OCI-LY3 (cell line): ENCODE measurements around the gene DNAJC17.

ENCODE experiments used
- H2AFZ ChIP-seq: fragments of 200-600, 300-600 bp; shearing (Covaris generic); 2 replicates; pipeline ENCODE4 v1.6.0; 2014; ENCODE audit warnings: antibody characterized with exemption, low read depth, low read length
- H3K27ac ChIP-seq: fragments of 200-600, 300-600 bp; sonication (generic); 2 replicates; pipeline ENCODE4 v1.5.1; 2014; ENCODE audit warnings: mild to moderate bottlenecking, low read length, moderate library complexity, mixed read lengths
- H3K27me3 ChIP-seq: fragments of 200-600, 300-600 bp; sonication (generic); 2 replicates; pipeline ENCODE4 v1.6.1; 2014; ENCODE audit warnings: low read depth, low read length, mixed read lengths
- H3K36me3 ChIP-seq: fragments of 200-600, 300-600 bp; sonication (generic); replicated peaks from 2 replicates; pipeline ENCODE3; 2014; ENCODE audit warnings: low read depth, low read length, mixed read lengths
- H3K4me1 ChIP-seq: fragments of 300-600, 200-600 bp; sonication (generic); 2 replicates; pipeline ENCODE4 v1.6.1; 2014; ENCODE audit warnings: low read length, mixed read lengths
- H3K4me2 ChIP-seq: fragments of 200-600, 300-600 bp; sonication (generic); 2 replicates; pipeline ENCODE4 v1.6.1; 2014; ENCODE audit warnings: low read length, mixed read lengths
- H3K4me3 ChIP-seq: fragments of 300-600, 200-600 bp; sonication (generic); 2 replicates; pipeline ENCODE4 v1.5.1; 2014; ENCODE audit warnings: antibody characterized with exemption, mild to moderate bottlenecking, low read length, moderate library complexity
- H3K79me2 ChIP-seq: fragments of 300-600, 200-600 bp; shearing (Covaris generic); 2 replicates; pipeline ENCODE4 v1.6.1; 2014; ENCODE audit warnings: mild to moderate bottlenecking, low read length, mixed read lengths
- H3K9ac ChIP-seq: fragments of 300-600, 200-600 bp; shearing (Covaris generic); 2 replicates; pipeline ENCODE4 v1.6.0; 2014; ENCODE audit warnings: mild to moderate bottlenecking, low read length, moderate library complexity
- H3K9me3 ChIP-seq: fragments of 200-600, 300-600 bp; shearing (Covaris generic); 2 replicates; pipeline ENCODE4 v1.6.1; 2014; ENCODE audit warnings: low read length, mixed read lengths; ENCODE audit not compliant: insufficient read depth
- H4K20me1 ChIP-seq: fragments of 200-600, 300-600 bp; sonication (generic); 2 replicates; pipeline ENCODE4 v1.6.1; 2016; ENCODE audit warnings: low read length, mixed read lengths; ENCODE audit not compliant: insufficient read depth
- CTCF ChIP-seq: fragments of 200-600, 300-600 bp; sonication (generic); IDR thresholded peaks from 2 replicates; pipeline ENCODE4 v1.5.1; 2014; ENCODE audit warnings: antibody characterized with exemption, low read length, low read depth
- EZH2phosphoT487 ChIP-seq: fragments of 200-600 bp; shearing (Covaris generic); IDR thresholded peaks from 2 replicates; pipeline ENCODE4 v1.6.1; 2018; ENCODE audit warnings: antibody characterized with exemption, mixed run types, low read depth

DNAJC17 gene

DNA sequence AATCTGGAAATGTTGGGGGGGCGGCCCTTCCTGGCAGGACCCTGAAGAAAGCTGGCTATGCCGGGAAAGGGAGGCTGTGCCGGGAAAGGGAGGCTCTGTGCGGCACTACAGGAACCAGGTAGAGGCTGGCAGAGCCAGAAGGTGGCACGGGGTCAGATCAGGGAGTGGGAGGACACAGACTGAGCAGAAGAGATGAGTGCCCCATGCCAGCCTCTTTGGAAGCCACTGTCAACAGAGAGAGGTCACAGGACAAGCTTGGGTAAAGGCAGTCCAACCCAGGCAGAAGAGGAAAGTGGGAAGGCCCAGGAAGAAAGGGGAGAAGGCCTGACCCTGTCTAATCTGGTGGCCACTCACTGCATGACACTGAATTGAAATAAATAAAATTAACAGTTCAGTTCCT lies 36.0 kb downstream of the DNAJC17 start:
- Histone ChIP-seq H4K20me1 (no peaks in the 10 kb centered on the region), H3K27me3 (no peaks in the 10 kb centered on the region), H3K9me3 (no peaks in the 10 kb centered on the region), H3K9ac (no peak overlapping the region), H3K4me3 (no peak overlapping the region), H3K27ac (no peak overlapping the region), H2AFZ (no peak overlapping the region), H3K79me2 (no peaks in the 10 kb centered on the region), H3K4me2 (no peak overlapping the region), H3K36me3 (peaks cover 14% of the 10 kb centered on the region), H3K4me1 (peaks cover 41% of the 10 kb centered on the region)
- TF ChIP-seq EZH2phosphoT487 (no peak), CTCF (no peak)

- Histone ChIP-seq H3K4me2 (peak overlapping the region; percentile 88), H2AFZ (no peak overlapping the region), H3K27ac (peak overlapping the region; percentile 79), H3K79me2 (no peaks in the 10 kb centered on the region), H4K20me1 (no peaks in the 10 kb centered on the region), H3K36me3 (peaks cover 14% of the 10 kb centered on the region), H3K9me3 (no peaks in the 10 kb centered on the region), H3K4me3 (peak overlapping the region; percentile 69), H3K27me3 (no peaks in the 10 kb centered on the region), H3K9ac (peak overlapping the region; percentile 66; the same call in 1 of the 2 replicates), H3K4me1 (peaks cover 46% of the 10 kb centered on the region)
- no peak for TF ChIP-seq CTCF
These were observed 37.0 kb downstream of the DNAJC17 start for GRCh38 chr15:40770147-40770721.

DNA sequence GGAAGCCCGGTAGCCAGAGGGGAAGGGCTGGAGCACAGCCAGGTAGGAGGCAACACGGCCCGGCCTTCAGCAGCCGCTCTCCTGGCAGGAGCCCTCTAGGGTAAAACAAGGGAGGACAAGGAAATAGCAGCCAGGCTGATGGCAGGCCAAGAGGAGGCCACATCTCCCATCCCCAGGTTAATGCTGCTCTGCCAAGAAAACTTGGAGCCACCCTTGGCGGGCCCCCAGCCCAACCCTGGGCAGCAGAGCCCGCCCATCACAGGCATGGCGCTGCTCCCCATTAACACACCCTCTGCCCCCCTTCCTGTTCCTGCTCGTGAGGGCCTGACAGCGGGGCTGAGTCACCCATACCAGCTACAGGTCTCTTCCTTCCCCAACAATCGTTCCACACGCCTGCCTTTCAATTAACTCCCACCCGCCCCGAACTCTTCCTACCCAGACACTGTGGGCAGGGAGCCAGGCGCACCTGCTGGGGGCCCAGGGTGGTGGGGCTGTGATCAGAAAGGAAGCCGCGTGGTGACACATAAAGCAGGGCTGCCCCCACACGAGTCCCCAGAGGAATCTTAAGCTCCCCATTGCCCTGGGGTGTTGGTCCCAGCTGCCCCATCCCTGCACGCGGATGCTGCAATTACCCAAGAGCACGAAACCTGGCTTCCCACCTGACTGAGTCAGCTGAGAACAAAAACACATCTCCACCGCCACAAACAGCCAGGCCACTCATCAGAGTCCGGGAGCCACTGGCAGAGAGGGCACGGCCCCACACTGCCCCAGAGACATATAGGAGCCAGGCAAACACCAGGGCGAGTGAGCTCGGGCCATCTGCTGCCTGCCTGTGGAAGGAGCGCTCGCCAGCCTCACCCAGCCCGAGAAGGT lies 37.8 kb downstream of the DNAJC17 start, which contains the start of gene C15orf62:
TSS of gene C15orf62 (plus strand) at position 707 of the 873 bp plus-strand sequence. CDS start 516 bp downstream, outside the sequence.
- H3K4me2 ChIP-seq: peak within 1 kb of the TSS; percentile 88
- no peaks in the 10 kb centered on the region for H3K9me3 ChIP-seq
- no peaks in the 10 kb centered on the region for H4K20me1 ChIP-seq
- H3K79me2 ChIP-seq: no peaks in the 10 kb centered on the region
- peak within 1 kb of the TSS; percentile 28; the same call in 1 of the 2 replicates for H2AFZ ChIP-seq
- peak within 1 kb of the TSS; percentile 79 for H3K27ac ChIP-seq
- peak within 1 kb of the TSS; percentile 66 for H3K9ac ChIP-seq
- H3K4me1 ChIP-seq: peaks cover 53% of the 10 kb centered on the region
- no peak for TF ChIP-seq EZH2phosphoT487
- no peak for TF ChIP-seq CTCF
- peaks cover 14% of the 10 kb centered on the region for H3K36me3 ChIP-seq
- H3K27me3 ChIP-seq: no peaks in the 10 kb centered on the region
- H3K4me3 ChIP-seq: peak within 1 kb of the TSS; percentile 69
